Stimulated activated CD4-positive, alpha-beta T cell treated with anti-CD3 and anti-CD28 coated beads, Interleukin-1b, Interleukin-23, amount 100 ng/mL, for 24 hours (primary cell): ENCODE measurements around the gene RAMACL.

Experiments used
- DNase-seq, 4 experiments: peaks; one replicate each; pipeline ENCODE4 v3.0.0-alpha.2; 2020; ENCODE audit warnings: low read depth in 4 of 4, low spot score in 1 of 4

The RAMACL gene

GRCh38 chr6:166533205-166533824 is 53.2 kb downstream of the RAMACL start:
- DNase-seq: no peak
